ENCODE measurements around the gene NOL11.

GRCh38 chr17:67784364-67785121, 66.8 kb downstream of the NOL11 start:
- no peak for TF ChIP-seq CTCF (IDR thresholded peaks at IDR 0.05)
- TF ChIP-seq POLR2A (IDR thresholded peaks at IDR 0.05) = no peak
